Mesendoderm (in vitro differentiated cells): ENCODE measurements around the gene CEP57L1.
"Not testable (repeated sequence)": the region's sequence is repeated elsewhere in the genome, so short reads cannot be mapped to it uniquely, and the experiment has no call there.

ENCODE experiments used
- DNase-seq: peaks from one replicate; pipeline ENCODE4 v3.0.0; 2013
- H2AK5ac ChIP-seq: 2 replicates; pipeline ENCODE4 v1.6.1; 2013; ENCODE audit warnings: low read length, inconsistent platforms
- H2BK120ac ChIP-seq: 2 replicates; pipeline ENCODE4 v1.6.1; 2013; ENCODE audit warnings: low read depth, mild to moderate bottlenecking, low read length, moderate library complexity, mixed read lengths
- H2BK15ac ChIP-seq: replicated peaks from 2 replicates; pipeline ENCODE4 v1.6.1; 2013; ENCODE audit warnings: low read depth, mild to moderate bottlenecking, moderate library complexity
- H2BK5ac ChIP-seq: 2 replicates; pipeline ENCODE4 v1.6.1; 2013; ENCODE audit warnings: low read length, inconsistent platforms
- H3K18ac ChIP-seq: 2 replicates; pipeline ENCODE4 v1.6.1; 2013; ENCODE audit warnings: mild to moderate bottlenecking, low read length, mixed read lengths
- H3K23ac ChIP-seq: one replicate; pipeline ENCODE4 v1.6.1; 2013; ENCODE audit warnings: low read length
- H3K27ac ChIP-seq: 2 replicates; pipeline ENCODE4 v1.5.1; 2013; ENCODE audit warnings: low read depth, mild to moderate bottlenecking, inconsistent platforms, low read length, moderate library complexity
- H3K27me3 ChIP-seq: 2 replicates; pipeline ENCODE4 v1.6.1; 2013; ENCODE audit warnings: low read length, control low read depth, mild to moderate bottlenecking, inconsistent platforms; ENCODE audit not compliant: insufficient read depth, poor library complexity
- H3K36me3 ChIP-seq: 2 replicates; pipeline ENCODE4 v1.6.1; 2013; ENCODE audit warnings: low read length, inconsistent platforms; ENCODE audit not compliant: control insufficient read depth, insufficient read depth
- H3K4ac ChIP-seq: one replicate; pipeline ENCODE4 v1.6.1; 2013; ENCODE audit warnings: low read depth, mild to moderate bottlenecking, low read length, moderate library complexity
- H3K4me1 ChIP-seq: 2 replicates; pipeline ENCODE4 v1.6.1; 2013; ENCODE audit warnings: low read depth, low read length, inconsistent platforms; ENCODE audit not compliant: control insufficient read depth
- H3K4me2 ChIP-seq: 2 replicates; pipeline ENCODE4 v1.6.1; 2013; ENCODE audit warnings: low read length
- H3K4me3 ChIP-seq: 2 replicates; pipeline ENCODE4 v1.5.1; 2013; ENCODE audit warnings: mild to moderate bottlenecking, low read length
- H3K56ac ChIP-seq: one replicate; pipeline ENCODE4 v1.6.1; 2013; ENCODE audit warnings: low read length
- H3K79me1 ChIP-seq: 2 replicates; pipeline ENCODE4 v1.6.1; 2013; ENCODE audit warnings: low read length, inconsistent platforms
- H3K79me2 ChIP-seq: 2 replicates; pipeline ENCODE4 v1.6.1; 2013; ENCODE audit warnings: mild to moderate bottlenecking, low read length; ENCODE audit not compliant: control insufficient read depth, insufficient read depth
- H3K9ac ChIP-seq: 2 replicates; pipeline ENCODE4 v1.6.1; 2013; ENCODE audit warnings: low read length, inconsistent platforms
- H4K5ac ChIP-seq: one replicate; pipeline ENCODE4 v1.6.1; 2013; ENCODE audit warnings: low read length
- H4K8ac ChIP-seq: one replicate; pipeline ENCODE4 v1.6.1; 2013; ENCODE audit warnings: low read depth, mild to moderate bottlenecking, control low read depth, low read length, moderate library complexity
- WGBS: extraction: QIAGEN DNeasy Blood & Tissue Kit; methylation state at CpG from one replicate; pipeline ENCODE4 v1.1.7; 2013; ENCODE audit warnings: low lambda C conversion rate, missing lambda C conversion rate; ENCODE audit not compliant: insufficient coverage; ENCODE audit errors: extremely low coverage; 5-methylcytosine and 5-hydroxymethylcytosine counted together

Gene CEP57L1

GRCh38 chr6:109183109-109183650 lies 87.9 kb downstream of the CEP57L1 start:
- Histone ChIP-seq H4K5ac (no peak overlapping the region), H3K9ac (no peak overlapping the region), H2BK120ac (no peak overlapping the region), H3K36me3 (no peaks in the 10 kb centered on the region), H3K4me3 (no peak overlapping the region), H3K56ac (no peak overlapping the region), H3K79me1 (no peaks in the 10 kb centered on the region), H3K4me1 (peaks cover 11% of the 10 kb centered on the region), H3K4ac (no peak overlapping the region), H4K8ac (no peak overlapping the region), H3K4me2 (no peak overlapping the region), H2BK15ac (no peak overlapping the region), H2AK5ac (no peak overlapping the region), H3K79me2 (no peaks in the 10 kb centered on the region), H3K27me3 (no peaks in the 10 kb centered on the region), H3K18ac (no peak overlapping the region), H2BK5ac (no peak overlapping the region), H3K23ac (no peak overlapping the region), H3K27ac (no peak overlapping the region)
- DNase-seq: peak; percentile 76
- WGBS: no CpG with 5 or more reads among the region's 2 CpGs

DNA sequence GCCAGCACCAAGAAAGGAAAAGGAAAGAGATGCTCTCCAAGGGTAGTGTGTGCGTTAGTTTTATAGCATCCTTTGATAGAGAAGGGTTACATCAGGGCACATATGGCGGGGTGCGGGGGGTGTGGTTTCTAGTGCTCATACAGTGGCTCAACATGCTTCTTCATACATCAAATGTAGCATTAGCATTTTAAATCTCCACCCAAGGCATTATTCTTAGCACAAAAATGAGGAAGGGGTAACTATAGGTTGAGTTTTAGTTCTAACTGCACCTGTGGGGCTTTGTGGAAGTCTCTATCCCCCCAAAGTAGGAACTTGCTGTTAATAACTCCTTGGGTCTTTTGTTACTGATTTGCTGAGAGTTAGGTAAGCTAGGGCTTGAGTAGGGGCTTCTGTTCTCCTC lies 89.3 kb downstream of the CEP57L1 start:
- no CpG with 5 or more reads among the region's 3 CpGs for WGBS
- Histone ChIP-seq H3K27ac (no peak overlapping the region), H3K79me2 (no peaks in the 10 kb centered on the region), H3K9ac (no peak overlapping the region), H4K5ac (no peak overlapping the region), H2AK5ac (no peak overlapping the region), H2BK120ac (no peak overlapping the region), H3K56ac (no peak overlapping the region), H3K4ac (no peak overlapping the region), H3K36me3 (no peaks in the 10 kb centered on the region), H2BK5ac (no peak overlapping the region), H3K4me3 (no peak overlapping the region), H3K18ac (no peak overlapping the region), H2BK15ac (peak overlapping the region; percentile 64), H4K8ac (no peak overlapping the region), H3K27me3 (no peaks in the 10 kb centered on the region), H3K23ac (no peak overlapping the region), H3K79me1 (no peaks in the 10 kb centered on the region), H3K4me2 (no peak overlapping the region), H3K4me1 (peaks cover 11% of the 10 kb centered on the region)
- DNase-seq: no peak

- no peak overlapping the region for H3K18ac ChIP-seq
- H2BK120ac ChIP-seq: no peak overlapping the region
- no peak overlapping the region for H3K27ac ChIP-seq
- no peak overlapping the region for H3K4me2 ChIP-seq
- H3K9ac ChIP-seq: no peak overlapping the region
- H3K27me3 ChIP-seq: no peaks in the 10 kb centered on the region
- H3K79me2 ChIP-seq: no peaks in the 10 kb centered on the region
- peak; percentile 69 for DNase-seq
- no peak overlapping the region for H4K8ac ChIP-seq
- H3K23ac ChIP-seq: no peak overlapping the region
- no CpG with 5 or more reads among the region's 3 CpGs for WGBS
- no peak overlapping the region for H2BK5ac ChIP-seq
- H3K56ac ChIP-seq: no peak overlapping the region
- H3K4me1 ChIP-seq: peaks cover 11% of the 10 kb centered on the region
- no peaks in the 10 kb centered on the region for H3K79me1 ChIP-seq
- no peak overlapping the region for H2AK5ac ChIP-seq
- H3K4me3 ChIP-seq: no peak overlapping the region
- H3K36me3 ChIP-seq: no peaks in the 10 kb centered on the region
- no peak overlapping the region for H4K5ac ChIP-seq
- H2BK15ac ChIP-seq: no peak overlapping the region
- no peak overlapping the region for H3K4ac ChIP-seq
Measured at GRCh38 chr6:109186012-109186411, 90.7 kb downstream of the CEP57L1 start.

- Histone ChIP-seq H3K79me2 (no peaks in the 10 kb centered on the region), H3K4ac (no peak overlapping the region), H3K4me3 (no peak overlapping the region), H3K36me3 (no peaks in the 10 kb centered on the region), H3K27me3 (no peaks in the 10 kb centered on the region), H3K18ac (no peak overlapping the region), H2BK5ac (no peak overlapping the region), H3K79me1 (no peaks in the 10 kb centered on the region), H3K27ac (no peak overlapping the region), H2BK15ac (no peak overlapping the region), H4K5ac (no peak overlapping the region), H3K4me1 (peaks cover 9% of the 10 kb centered on the region), H2AK5ac (no peak overlapping the region), H3K23ac (no peak overlapping the region), H3K56ac (no peak overlapping the region), H3K9ac (no peak overlapping the region), H2BK120ac (no peak overlapping the region), H4K8ac (no peak overlapping the region), H3K4me2 (no peak overlapping the region)
- DNase-seq: peak; percentile 56
- WGBS: no CpG with 5 or more reads among the region's 5 CpGs
Measured at GRCh38 chr6:109187399-109188114, 92.2 kb downstream of the CEP57L1 start.

- no peak for DNase-seq
- no peak overlapping the region for H3K27ac ChIP-seq
- no peak overlapping the region for H3K18ac ChIP-seq
- H3K4me1 ChIP-seq: peaks cover 6% of the 10 kb centered on the region
- WGBS: no CpG with 5 or more reads among the region's 5 CpGs
- H3K36me3 ChIP-seq: no peaks in the 10 kb centered on the region
- H2AK5ac ChIP-seq: no peak overlapping the region
- H3K56ac ChIP-seq: no peak overlapping the region
- H4K8ac ChIP-seq: no peak overlapping the region
- no peak overlapping the region for H3K4me2 ChIP-seq
- no peak overlapping the region for H3K23ac ChIP-seq
- no peaks in the 10 kb centered on the region for H3K27me3 ChIP-seq
- no peak overlapping the region for H2BK15ac ChIP-seq
- no peak overlapping the region for H2BK5ac ChIP-seq
- H4K5ac ChIP-seq: no peak overlapping the region
- H3K9ac ChIP-seq: no peak overlapping the region
- no peaks in the 10 kb centered on the region for H3K79me2 ChIP-seq
- no peak overlapping the region for H3K4me3 ChIP-seq
- H3K4ac ChIP-seq: no peak overlapping the region
- no peak overlapping the region for H2BK120ac ChIP-seq
- H3K79me1 ChIP-seq: no peaks in the 10 kb centered on the region
Measured at GRCh38 chr6:109188115-109188411, 92.8 kb downstream of the CEP57L1 start.

- not testable (repeated sequence) for H2AK5ac ChIP-seq, H3K27me3 ChIP-seq, H3K79me2 ChIP-seq, DNase-seq, H2BK15ac ChIP-seq, H4K8ac ChIP-seq, H2BK120ac ChIP-seq, H3K9ac ChIP-seq, H3K4me1 ChIP-seq, H3K23ac ChIP-seq, H3K27ac ChIP-seq, H3K4me3 ChIP-seq, H4K5ac ChIP-seq, H3K36me3 ChIP-seq, H3K18ac ChIP-seq, H2BK5ac ChIP-seq, H3K4ac ChIP-seq, H3K56ac ChIP-seq, H3K79me1 ChIP-seq, H3K4me2 ChIP-seq
Measured at GRCh38 chr6:109191368-109191767, 96.1 kb downstream of the CEP57L1 start.
